Adipose tissue (tissue), 3 donors: ENCODE results near the gene KLHL22. TPM values are rescaled to one million over a fixed set of nuclear protein-coding genes. Genes with fewer than 3 reads are reported as not detected.
"Not testable (repeated sequence)": the region's sequence is repeated elsewhere in the genome, so short reads cannot be mapped to it uniquely, and the experiment has no call there.

Experiments used
- H3K27ac ChIP-seq: one replicate; pipeline ENCODE4 v1.5.1; 2013; ENCODE audit warnings: low read depth, low read length
- WGBS, 3 donors: extraction: QIAGEN DNeasy Blood & Tissue Kit; methylation state at CpG; one replicate each; pipeline ENCODE4 v1.1.7; 2013; 5-methylcytosine and 5-hydroxymethylcytosine counted together
- polyA plus RNA-seq, 3 donors: library from polyadenylated mRNA; stranded (reverse); fragments of 200-250 nt; gene quantifications; one replicate each; pipeline ENCODE4 v1.2.3, GENCODE V29; 2013
- donor health status: healthy with polysubstance abuse.
- donor health status: Bipolar disorder and iron deficiency.
- donor health status: healthy.

The KLHL22 gene
- polyA plus RNA-seq, 3 donors: 10.2 to 17.6 (median 15.0) TPM

DNA sequence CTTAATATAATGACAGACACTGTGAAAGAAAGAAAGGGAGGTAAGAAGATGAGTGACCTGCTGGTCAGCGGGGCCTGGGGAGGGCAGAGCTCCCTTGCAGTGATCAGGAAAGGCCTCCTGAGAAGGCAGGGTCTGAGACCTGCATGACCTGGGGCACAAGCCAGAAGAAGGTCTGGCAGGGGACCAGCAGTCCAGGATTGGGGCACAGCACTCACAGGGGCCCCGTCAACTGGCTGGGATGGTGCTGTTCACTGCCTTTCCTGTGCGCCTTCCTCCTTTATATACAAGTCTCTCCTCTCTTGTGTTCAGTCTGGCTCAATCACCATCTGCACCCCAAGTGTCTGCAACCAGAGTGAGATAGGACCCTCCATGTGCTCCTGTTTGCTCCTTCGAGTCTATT, 35.7 kb downstream of the KLHL22 start:
- H3K27ac ChIP-seq: no peak overlapping the region
- 91 to 95% (median 95%) methylated on average over 4 of the region's 4 CpGs for WGBS, 3 donors

DNA sequence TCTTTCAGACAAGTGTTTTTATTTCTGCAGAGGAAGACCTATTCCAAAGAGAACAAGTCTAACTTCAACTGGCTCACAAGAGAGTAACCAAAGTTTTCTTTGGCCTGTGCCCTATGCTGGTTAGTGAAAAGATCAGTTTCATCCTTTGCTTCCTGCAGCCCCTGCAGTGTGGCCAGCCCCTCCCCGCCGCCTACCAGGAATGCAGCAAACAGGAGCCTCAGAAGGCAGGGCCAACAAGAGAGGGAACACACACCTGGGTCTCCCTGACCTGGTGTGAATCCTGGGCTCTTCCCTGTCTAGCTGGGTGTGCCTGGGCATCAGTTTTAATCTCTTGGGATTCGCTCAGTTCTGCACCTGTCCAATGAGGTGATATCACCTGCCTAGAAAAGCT, 36.4 kb downstream of the KLHL22 start:
- 94 to 95% (median 94%) methylated on average over 3 of the region's 3 CpGs for WGBS, 3 donors
- H3K27ac ChIP-seq: no peak overlapping the region

- H3K27ac ChIP-seq: no peak overlapping the region
- WGBS, 3 donors: 76 to 87% (median 78%) methylated on average over 8 of the region's 8 CpGs
Observed at GRCh38 chr22:20458530-20459151, 37.0 kb downstream of the KLHL22 start.

GRCh38 chr22:20457506-20458240, 37.9 kb downstream of the KLHL22 start:
- WGBS, 3 donors: 88 to 94% (median 91%) methylated on average over 15 of the region's 15 CpGs
- H3K27ac ChIP-seq: no peak overlapping the region

GRCh38 chr22:20456722-20457076, 38.9 kb downstream of the KLHL22 start:
- WGBS, 3 donors: 92 to 98% (median 97%) methylated on average over 3 of the region's 3 CpGs
- H3K27ac ChIP-seq: no peak overlapping the region

GRCh38 chr22:20456064-20456721, 39.4 kb downstream of the KLHL22 start:
- H3K27ac ChIP-seq: no peak overlapping the region
- 14 to 19% (median 15%) methylated on average over 6 of the region's 6 CpGs for whole genome bisulfite sequencing, 3 donors

GRCh38 chr22:20455709-20456063, 39.9 kb downstream of the KLHL22 start:
- 79 to 92% (median 84%) methylated on average over 8 of the region's 8 CpGs for whole genome bisulfite sequencing, 3 donors
- no peak overlapping the region for H3K27ac ChIP-seq

- no peak overlapping the region for H3K27ac ChIP-seq
- WGBS, 3 donors: 96 to 99% (median 97%) methylated on average over 3 of the region's 3 CpGs
Observed at GRCh38 chr22:20453222-20453621, 42.4 kb downstream of the KLHL22 start.

GRCh38 chr22:20451920-20452319, 43.7 kb downstream of the KLHL22 start:
- H3K27ac ChIP-seq: no peak overlapping the region
- WGBS, 3 donors: 79 to 84% (median 82%) methylated on average over 2 of the region's 2 CpGs

DNA sequence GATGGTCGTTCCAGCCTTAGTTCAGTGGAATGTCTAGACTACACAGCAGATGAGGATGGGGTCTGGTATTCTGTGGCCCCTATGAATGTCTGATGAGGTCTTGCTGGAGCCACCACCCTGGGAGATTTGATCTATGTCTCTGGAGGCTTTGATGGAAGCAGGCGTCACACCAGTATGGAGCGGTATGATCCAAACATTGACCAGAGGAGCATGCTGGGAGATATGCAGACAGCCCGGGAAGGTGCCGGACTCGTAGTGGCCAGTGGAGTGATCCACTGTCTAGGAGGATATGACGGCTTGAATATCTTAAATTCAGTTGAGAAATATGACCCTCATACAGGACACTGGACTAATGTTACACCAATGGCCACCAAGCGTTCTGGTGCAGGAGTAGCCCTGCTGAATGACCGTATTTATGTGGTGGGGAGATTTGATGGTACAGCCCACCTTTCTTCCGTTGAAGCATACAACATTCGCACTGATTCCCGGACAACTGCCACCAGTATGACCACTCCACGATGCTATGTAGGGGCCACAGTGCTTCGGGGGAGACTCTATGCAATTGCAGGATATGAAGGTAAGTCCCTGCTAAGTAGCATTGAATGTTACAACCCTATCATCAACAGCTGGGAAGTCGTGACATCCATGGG, 44.3 kb downstream of the KLHL22 start:
- WGBS, 3 donors: 93 to 95% (median 95%) methylated on average over 15 of the region's 15 CpGs
- H3K27ac ChIP-seq: not testable (repeated sequence)

DNA sequence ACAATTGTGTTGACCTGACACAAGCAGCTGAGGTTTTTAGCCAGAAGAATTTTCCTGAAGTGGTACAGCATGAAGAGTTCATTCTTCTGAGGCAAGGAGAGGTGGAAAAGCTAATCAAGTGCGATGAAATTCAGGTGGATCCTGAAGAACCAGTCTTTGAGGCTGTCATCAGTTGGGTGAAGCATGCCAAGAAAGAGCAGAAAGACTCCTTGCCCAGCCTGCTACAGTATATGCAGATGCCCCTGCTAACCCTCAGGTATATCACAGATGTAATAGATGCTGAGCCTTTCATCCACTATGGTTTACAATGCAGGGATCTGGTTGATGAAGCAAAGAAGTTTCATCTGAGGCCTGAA, 45.1 kb downstream of the KLHL22 start:
- WGBS, 3 donors: 95 to 100% (median 98%) methylated on average over 1 of the region's 1 CpG
- H3K27ac ChIP-seq: no peak overlapping the region

- 94 to 97% (median 97%) methylated on average over 19 of the region's 19 CpGs for WGBS, 3 donors
- no peak overlapping the region for H3K27ac ChIP-seq
Observed at GRCh38 chr22:20449819-20450550, 45.6 kb downstream of the KLHL22 start.

- H3K27ac ChIP-seq: no peak overlapping the region
- WGBS, 3 donors: 92 to 95% (median 92%) methylated on average over 5 of the region's 5 CpGs
Observed at GRCh38 chr22:20448630-20449029, 47.0 kb downstream of the KLHL22 start.

DNA sequence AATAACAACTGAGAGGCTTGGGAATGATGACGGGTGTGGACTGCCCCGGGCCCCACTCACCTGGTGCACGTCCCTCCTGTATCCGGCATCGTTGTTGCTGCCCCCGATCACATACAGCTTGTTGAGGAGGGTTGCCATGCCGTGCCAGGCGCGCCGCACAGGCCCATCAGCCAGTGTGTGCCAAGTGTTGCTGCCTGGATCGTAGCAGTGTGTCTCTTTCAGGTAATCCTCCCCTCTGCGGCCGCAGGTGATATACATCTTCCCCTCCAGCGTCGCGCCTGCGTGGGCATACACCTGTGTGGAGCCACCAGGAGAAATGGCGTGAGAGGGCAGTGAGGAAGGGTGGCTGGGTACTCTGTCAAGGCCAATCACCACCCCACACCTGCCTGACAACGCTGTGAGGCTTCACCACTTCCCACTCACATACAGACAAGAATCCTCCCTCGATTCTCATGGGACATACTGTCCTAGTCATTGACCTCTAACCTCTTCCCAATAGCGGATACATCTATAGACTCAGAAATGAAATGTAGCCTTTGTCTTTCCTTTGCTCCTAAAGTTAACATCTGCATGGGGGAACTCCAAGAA, 49.1 kb downstream of the KLHL22 start:
- WGBS, 3 donors: 94 to 95% (median 94%) methylated on average over 21 of the region's 21 CpGs
- H3K27ac ChIP-seq: no peak overlapping the region

DNA sequence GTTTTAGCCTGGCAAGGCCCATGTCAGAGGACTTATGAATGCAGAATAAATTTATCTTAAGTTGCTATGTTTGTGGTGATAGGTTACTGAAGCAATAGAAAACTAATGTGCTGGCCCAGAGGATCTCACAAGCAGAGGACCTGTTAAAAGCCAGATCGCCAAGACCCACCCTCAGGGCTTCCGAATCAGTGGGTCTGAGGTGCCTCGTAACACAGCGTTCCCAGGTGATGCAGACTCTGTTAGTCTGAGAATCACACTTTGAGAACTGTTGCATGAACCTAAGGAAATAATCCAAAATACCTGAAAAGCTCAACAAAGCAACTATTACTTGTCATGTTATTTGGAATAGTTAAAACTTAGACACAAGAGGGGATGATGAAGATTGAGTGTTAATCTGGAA, 51.3 kb downstream of the KLHL22 start:
- H3K27ac ChIP-seq: no peak overlapping the region
- WGBS, 3 donors: 96 to 97% (median 96%) methylated on average over 4 of the region's 4 CpGs

GRCh38 chr22:20442485-20443284, 52.9 kb downstream of the KLHL22 start:
- WGBS, 3 donors: 69 to 77% (median 72%) methylated on average over 7 of the region's 7 CpGs
- H3K27ac ChIP-seq: no peak overlapping the region

DNA sequence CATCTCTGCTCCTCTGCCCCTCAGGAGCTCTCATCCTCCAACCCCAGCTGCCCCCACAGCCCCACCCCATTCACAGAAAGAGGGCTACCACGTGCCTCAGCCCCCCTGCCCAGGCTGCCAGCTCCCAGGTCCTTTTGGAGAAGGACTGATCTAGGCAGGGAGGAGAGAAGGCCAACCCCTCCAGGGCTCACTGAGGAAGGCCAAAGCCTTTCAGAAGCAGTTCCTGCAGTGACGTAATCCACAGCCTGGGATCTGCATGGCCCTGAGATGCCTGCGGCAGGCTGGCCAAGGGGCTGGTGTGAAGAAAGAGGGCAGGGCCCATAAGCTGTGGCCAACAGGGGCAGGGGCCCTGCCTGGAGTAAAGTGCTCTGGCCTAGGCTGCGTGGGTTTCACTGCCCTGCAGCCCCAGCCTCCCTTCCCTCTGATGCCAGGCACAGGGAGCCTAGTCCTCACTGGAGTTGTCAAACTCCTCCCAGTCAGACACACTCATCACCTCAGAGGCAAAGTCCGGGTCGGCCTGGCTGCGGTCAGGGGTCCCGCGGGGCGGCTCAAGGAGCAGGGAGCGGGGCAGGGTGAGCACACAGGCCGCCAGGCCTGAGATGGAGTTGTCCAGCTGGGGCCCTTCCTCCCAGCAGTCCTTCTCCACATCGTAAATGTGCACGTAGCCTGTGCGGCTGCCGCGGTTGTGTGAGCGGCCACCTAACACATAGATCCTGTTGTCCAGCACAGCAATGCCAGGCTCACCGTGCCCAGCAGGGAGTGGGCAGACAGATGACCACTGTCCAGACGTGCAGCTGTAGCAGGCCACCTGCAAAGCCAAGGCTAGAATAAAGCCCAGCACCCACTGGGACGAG, 53.7 kb downstream of the KLHL22 start:
- H3K27ac ChIP-seq: no peak overlapping the region
- 71 to 84% (median 78%) methylated on average over 21 of the region's 21 CpGs for WGBS, 3 donors
